Gastrocnemius medialis (tissue), 4 donors: ENCODE results near the gene DGLUCY. TPM values are rescaled to one million over a fixed set of nuclear protein-coding genes. Genes with fewer than 3 reads are reported as not detected.
A peak's percentile ranks its signal among the peaks of the same experiment; 100 is the strongest.

Experiments used
- ATAC-seq, 2 donors: fragments of 150-250 bp; one replicate each; pipeline ENCODE4 v1.9.1; 2016
- DNase-seq, 2 donors: peaks; one replicate each; pipeline ENCODE4 v3.0.0-alpha.2; 2019
- H3K27ac ChIP-seq, 4 donors: fragments of 200-600 bp; sonication (generic); 1 replicate in 1 of 4; 2 replicates in 3 of 4; pipeline ENCODE4 v1.5.1; 2016 to 2018; ENCODE audit warnings: mild to moderate bottlenecking in 2 of 4, moderate library complexity in 1 of 4
- H3K27me3 ChIP-seq, 3 donors: fragments of 200-600 bp; sonication (generic) in 2 of 3; 1 replicate in 1 of 3; 2 replicates in 2 of 3; pipeline versions ENCODE4 v1.5.1 to v1.6.0; 2016 to 2019; ENCODE audit warnings: mild to moderate bottlenecking in 1 of 3, moderate library complexity in 1 of 3
- H3K36me3 ChIP-seq, 2 donors: fragments of 200-600 bp; sonication (generic) in 1 of 2; one replicate each; pipeline ENCODE4 v1.5.1; 2017 to 2018
- H3K4me1 ChIP-seq, 2 donors: fragments of 200-600 bp; sonication (generic) in 1 of 2; one replicate each; pipeline ENCODE4 v1.5.1; 2016 to 2017; ENCODE audit warnings: mild to moderate bottlenecking in 2 of 2
- H3K4me3 ChIP-seq, 4 donors: fragments of 200-600 bp; sonication (generic) in 3 of 4; 1 replicate in 1 of 4; 2 replicates in 3 of 4; pipeline ENCODE4 v1.5.1; 2016 to 2019; ENCODE audit warnings: mild to moderate bottlenecking in 2 of 4
- H3K9me3 ChIP-seq, 3 donors: fragments of 200-600 bp; sonication (generic) in 2 of 3; 1 replicate in 1 of 3; 2 replicates in 2 of 3; pipeline ENCODE4 v1.5.1; 2016 to 2019
- CTCF ChIP-seq, 5 experiments: fragments of 450-650 bp in 3 of 5; fragments of 200-600 bp in 2 of 5; sonication (generic) in 2 of 5; IDR thresholded peaks in 4 of 5; conservative IDR thresholded peaks in 1 of 5; 1 replicate in 4 of 5; 2 replicates in 1 of 5; pipeline ENCODE4 v1.5.1; 2016 to 2019; ENCODE audit warnings: antibody characterized with exemption in 5 of 5, mild to moderate bottlenecking in 3 of 5, moderate library complexity in 3 of 5
- POLR2A ChIP-seq, 2 donors: fragments of 450-650 bp; IDR thresholded peaks; one replicate each; pipeline ENCODE4 v1.6.1; 2017; ENCODE audit warnings: antibody characterized with exemption in 2 of 2, mild to moderate bottlenecking in 2 of 2, moderate library complexity in 2 of 2
- in situ Hi-C, 4 donors: fragments of 200-750 bp; cut with MboI; loops; one replicate each; pipeline versions ENCODE4 v1.15.0 to v1.8.0; 2017; ENCODE audit warnings: low sequenced_read_pairs in 4 of 4
- intact Hi-C: fragments of 100-400 bp; cut with DNase I; formaldehyde crosslinking; loops from one replicate; pipeline ENCODE4 v1.15.1; 2023; ENCODE audit warnings: low total_unique reads
- total RNA-seq, 4 donors: library from RNA; depleted of rRNA; stranded (reverse); fragments of >200 nt; gene quantifications; one replicate each; pipeline versions ENCODE4 v1.1.0 to v1.2.3, GENCODE V29; 2016

Gene DGLUCY
- total RNA-seq, 4 donors from 2014 or later, result 29.3 to 93.7 (median 67.8) TPM

- TF ChIP-seq CTCF (IDR thresholded peaks at IDR 0.05 in 4 of 5, conservative IDR thresholded peaks at IDR 0.05 in 1 of 5) (no peak), POLR2A (IDR thresholded peaks at IDR 0.05) (no peak)
- in situ Hi-C loops, result no loop called here
- no peak for DNase-seq
Observed at GRCh38 chr14:91216731-91217226, 102.9 kb downstream of the DGLUCY start.

GRCh38 chr14:91218014-91218413 is 104.1 kb downstream of the DGLUCY start:
- intact Hi-C loops (no loop called here), in situ Hi-C loops (no loop called here)
- Histone ChIP-seq H3K36me3 (peaks cover 0 to 38% of the 10 kb centered on the region in 2 donors), H3K4me3 (no peak overlapping the region), H3K27me3 (no peaks in the 10 kb centered on the region), H3K9me3 (no peaks in the 10 kb centered on the region), H3K27ac (peak overlapping the region in 1 of 4 donors; percentile 20), H3K4me1 (no peaks in the 10 kb centered on the region)
- TF ChIP-seq CTCF (IDR thresholded peaks at IDR 0.05 in 4 of 5, conservative IDR thresholded peaks at IDR 0.05 in 1 of 5) (no peak), POLR2A (IDR thresholded peaks at IDR 0.05) (no peak)
- ATAC-seq (no peak), DNase-seq (no peak)

More at GRCh38 chr14:91216731-91217226, 102.9 kb downstream of the DGLUCY start:
- H3K27ac ChIP-seq, result no peak overlapping the region
- H3K27me3 ChIP-seq, result no peaks in the 10 kb centered on the region
- peaks cover 0 to 47% of the 10 kb centered on the region in 2 donors for H3K36me3 ChIP-seq
- H3K9me3 ChIP-seq, result no peaks in the 10 kb centered on the region
- ATAC-seq, result no peak
- intact Hi-C loops, result no loop called here
- H3K4me1 ChIP-seq, result no peaks in the 10 kb centered on the region
- H3K4me3 ChIP-seq, result no peak overlapping the region

- Histone ChIP-seq H3K27ac (no peak overlapping the region), H3K4me3 (no peak overlapping the region), H3K4me1 (no peaks in the 10 kb centered on the region), H3K27me3 (no peaks in the 10 kb centered on the region), H3K36me3 (peaks cover 0 to 40% of the 10 kb centered on the region in 2 donors), H3K9me3 (no peaks in the 10 kb centered on the region)
- in situ Hi-C loops (no loop called here), intact Hi-C loops (no loop called here)
- no peak for ATAC-seq
- no peak for TF ChIP-seq POLR2A (IDR thresholded peaks at IDR 0.05)
- no peak for DNase-seq
Observed at GRCh38 chr14:91219517-91220389, 105.9 kb downstream of the DGLUCY start.

DNA sequence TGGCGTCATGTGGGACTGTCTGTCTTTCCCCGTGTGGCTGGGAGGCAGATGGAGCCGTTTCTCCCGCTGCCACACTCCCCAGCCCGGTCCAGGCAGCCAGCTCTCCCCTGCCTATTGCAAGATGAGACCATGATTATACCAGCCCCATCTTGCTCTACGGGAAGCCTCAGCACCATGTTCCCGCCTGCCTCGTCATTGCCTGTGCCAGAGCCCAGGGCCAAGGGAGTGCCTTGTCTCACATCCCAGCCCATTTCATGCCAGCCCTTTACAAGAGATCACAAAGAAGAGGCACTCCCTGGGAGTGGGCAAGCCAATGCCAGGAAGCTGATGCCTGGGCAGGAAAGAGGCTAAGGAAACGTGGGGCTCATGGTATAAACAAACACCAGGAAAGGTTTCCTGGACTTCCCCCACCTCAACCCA is 106.7 kb downstream of the DGLUCY start:
- no peaks in the 10 kb centered on the region for H3K4me1 ChIP-seq
- ATAC-seq, result no peak
- H3K27ac ChIP-seq, result no peak overlapping the region
- TF ChIP-seq POLR2A (IDR thresholded peaks at IDR 0.05) (no peak), CTCF (IDR thresholded peaks at IDR 0.05 in 4 of 5, conservative IDR thresholded peaks at IDR 0.05 in 1 of 5) (no peak)
- no peaks in the 10 kb centered on the region for H3K27me3 ChIP-seq
- in situ Hi-C loops, result no loop called here
- H3K9me3 ChIP-seq, result no peaks in the 10 kb centered on the region
- no peak for DNase-seq
- H3K4me3 ChIP-seq, result no peak overlapping the region
- intact Hi-C loops, result no loop called here
- H3K36me3 ChIP-seq, result peaks cover 0 to 39% of the 10 kb centered on the region in 2 donors

DNA sequence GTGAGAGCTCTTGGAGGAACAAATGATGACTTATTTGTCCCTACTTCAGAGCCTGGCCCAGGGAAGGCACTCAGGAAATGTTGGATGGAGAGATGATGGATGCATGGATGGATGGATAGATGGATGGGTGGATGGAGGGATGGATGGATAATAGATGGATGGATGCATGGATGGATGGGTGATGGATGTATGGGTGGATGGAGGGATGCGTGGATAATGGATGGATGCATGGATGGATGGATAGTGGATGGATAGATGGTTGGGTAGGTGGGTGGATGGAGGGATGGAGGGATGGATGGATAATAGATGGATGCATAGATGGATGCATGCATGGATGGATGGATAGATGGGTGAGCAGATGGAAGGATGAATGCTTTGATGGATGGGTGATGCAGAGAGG is 107.4 kb downstream of the DGLUCY start:
- intact Hi-C loops (no loop called here), in situ Hi-C loops (no loop called here)
- no peaks in the 10 kb centered on the region for H3K27me3 ChIP-seq
- H3K4me3 ChIP-seq, result no peak overlapping the region
- H3K27ac ChIP-seq, result no peak overlapping the region
- TF ChIP-seq CTCF (IDR thresholded peaks at IDR 0.05 in 4 of 5, conservative IDR thresholded peaks at IDR 0.05 in 1 of 5) (no peak), POLR2A (IDR thresholded peaks at IDR 0.05) (no peak)
- no peak for DNase-seq
- H3K36me3 ChIP-seq, result peaks cover 0 to 36% of the 10 kb centered on the region in 2 donors
- no peaks in the 10 kb centered on the region for H3K9me3 ChIP-seq
- ATAC-seq, result no peak
- no peaks in the 10 kb centered on the region for H3K4me1 ChIP-seq
